Posterior cingulate gyrus (tissue), 11 donors: Measurements from ENCODE around the gene SLC6A2.
"Not testable (repeated sequence)": the region's sequence is repeated elsewhere in the genome, so short reads cannot be mapped to it uniquely, and the experiment has no call there.

Source experiments
- DNase-seq, 10 donors: peaks; one replicate each; pipeline versions ENCODE4 v3.0.0 to v3.0.0-alpha.2; 2020 to 2021; ENCODE audit warnings: mixed read lengths in 3 of 10
- intact Hi-C: fragments of 100-400 bp; cut with DNase I; formaldehyde crosslinking; loops from one replicate; pipeline ENCODE4 v1.15.1; 2023

Gene SLC6A2

GRCh38 chr16:55655897-55656681, at the start of gene SLC6A2:
Gene SLC6A2, plus strand, starts transcription at chr16:55655988. Its CDS starts 707 bp downstream, at chr16:55656695.
- peak in 3 of 10 donors; percentile 13 to 69 (median 20) for DNase-seq
- intact Hi-C loops: no loop called here

GRCh38 chr16:55613613-55614335, 42.0 kb upstream of the SLC6A2 start:
- no peak for DNase-seq
- intact Hi-C loops: no loop called here

- intact Hi-C loops: no loop called here
- no peak for DNase-seq
These were observed 40.7 kb upstream of the SLC6A2 start for GRCh38 chr16:55615071-55615470.

GRCh38 chr16:55615670-55616069, 40.1 kb upstream of the SLC6A2 start:
- intact Hi-C loops: not testable (repeated sequence)

GRCh38 chr16:55621771-55622170, 34.0 kb upstream of the SLC6A2 start:
- intact Hi-C loops: no loop called here

More at GRCh38 chr16:55615670-55616069, 40.1 kb upstream of the SLC6A2 start:
- not testable (repeated sequence) for DNase-seq

GRCh38 chr16:55622272-55622671, 33.5 kb upstream of the SLC6A2 start:
- DNase-seq: no peak
- intact Hi-C loops: no loop called here

More at GRCh38 chr16:55621771-55622170, 34.0 kb upstream of the SLC6A2 start:
- DNase-seq: no peak

- intact Hi-C loops: no loop called here
- DNase-seq: no peak
These were observed 32.7 kb upstream of the SLC6A2 start for GRCh38 chr16:55622930-55623561.

GRCh38 chr16:55623640-55624039, 32.1 kb upstream of the SLC6A2 start:
- intact Hi-C loops: no loop called here
- no peak for DNase-seq

GRCh38 chr16:55624696-55625095, 31.1 kb upstream of the SLC6A2 start:
- intact Hi-C loops: no loop called here
- DNase-seq: no peak

- intact Hi-C loops: no loop called here
- DNase-seq: no peak
These were observed 29.9 kb upstream of the SLC6A2 start for GRCh38 chr16:55625843-55626242.

GRCh38 chr16:55628306-55628968, 27.4 kb upstream of the SLC6A2 start:
- intact Hi-C loops: no loop called here
- no peak for DNase-seq

GRCh38 chr16:55630774-55631173, 25.0 kb upstream of the SLC6A2 start:
- intact Hi-C loops: loop anchor here (10.0 kb wide), 1 partner anchor 46 kb away; no protein-coding TSS in a partner anchor
- no peak for DNase-seq

- intact Hi-C loops: loop anchor here (10.0 kb wide), 1 partner anchor 47 kb away; no protein-coding TSS in a partner anchor
These were observed 23.5 kb upstream of the SLC6A2 start for GRCh38 chr16:55632259-55632658.

GRCh38 chr16:55634193-55634592, 21.6 kb upstream of the SLC6A2 start:
- intact Hi-C loops: loop anchor here (10.0 kb wide), 1 partner anchor 49 kb away; no protein-coding TSS in a partner anchor
- DNase-seq: no peak

More at GRCh38 chr16:55632259-55632658, 23.5 kb upstream of the SLC6A2 start:
- no peak for DNase-seq

- intact Hi-C loops: loop anchor here (10.0 kb wide), 1 partner anchor 53 kb away; no protein-coding TSS in a partner anchor
- no peak for DNase-seq
These were observed 17.5 kb upstream of the SLC6A2 start for GRCh38 chr16:55638256-55638655.

- intact Hi-C loops: no loop called here
- DNase-seq: no peak
These were observed 15.0 kb upstream of the SLC6A2 start for GRCh38 chr16:55640701-55641327.

- intact Hi-C loops: no loop called here
- no peak for DNase-seq
These were observed 14.2 kb upstream of the SLC6A2 start for GRCh38 chr16:55641430-55642056.

- DNase-seq: no peak
- intact Hi-C loops: no loop called here
These were observed 13.2 kb upstream of the SLC6A2 start for GRCh38 chr16:55642611-55643010.

- intact Hi-C loops: no loop called here
These were observed 12.4 kb upstream of the SLC6A2 start for GRCh38 chr16:55643161-55643970.

More at GRCh38 chr16:55643161-55643970, 12.4 kb upstream of the SLC6A2 start:
- DNase-seq: no peak
